GM18909 (cell line): ENCODE measurements around the gene SMIM43.

Experiments
- ATAC-seq: cut with Tn5 transposase; IDR thresholded peaks from one replicate; pipeline ENCODE4 v1.9.1; 2021; ENCODE audit warnings: mild to moderate bottlenecking; ENCODE audit not compliant: unreplicated experiment, poor library complexity

SMIM43 gene

GRCh38 chr4:121764702-121765367 lies at the start of gene SMIM43:
SMIM43 (minus strand) TSS chr4:121765164; CDS start chr4:121765105, 59 bp downstream.
- no peak for ATAC-seq

GRCh38 chr4:121814756-121815155 lies 49.8 kb upstream of the SMIM43 start:
- ATAC-seq, result no peak

- ATAC-seq, result no peak
Observed at GRCh38 chr4:121811122-121811521, 46.2 kb upstream of the SMIM43 start.

GRCh38 chr4:121806411-121806810 lies 41.4 kb upstream of the SMIM43 start:
- no peak for ATAC-seq

- no peak for ATAC-seq
Observed at GRCh38 chr4:121801715-121802075, 36.7 kb upstream of the SMIM43 start.

GRCh38 chr4:121800961-121801714 lies 36.2 kb upstream of the SMIM43 start, which contains the start of gene EXOSC9:
EXOSC9 (plus strand) TSS chr4:121801323; CDS start chr4:121801425, 102 bp downstream.
- peak; percentile 87 for ATAC-seq

GRCh38 chr4:121800638-121800960 lies 35.6 kb upstream of the SMIM43 start:
- peak; percentile 23 for ATAC-seq

- no peak for ATAC-seq
Observed at GRCh38 chr4:121799867-121800501, 35.0 kb upstream of the SMIM43 start.

GRCh38 chr4:121799208-121799823 lies 34.4 kb upstream of the SMIM43 start:
- ATAC-seq, result no peak

- no peak for ATAC-seq
Observed at GRCh38 chr4:121796283-121796682, 31.3 kb upstream of the SMIM43 start.

- ATAC-seq, result no peak
Observed at GRCh38 chr4:121794505-121795188, 29.7 kb upstream of the SMIM43 start.

GRCh38 chr4:121792966-121793365 lies 28.0 kb upstream of the SMIM43 start:
- ATAC-seq, result no peak

- no peak for ATAC-seq
Observed at GRCh38 chr4:121791481-121791880, 26.5 kb upstream of the SMIM43 start.

GRCh38 chr4:121790976-121791375 lies 26.0 kb upstream of the SMIM43 start:
- no peak for ATAC-seq

- no peak for ATAC-seq
Observed at GRCh38 chr4:121789960-121790829, 25.2 kb upstream of the SMIM43 start.

GRCh38 chr4:121789455-121789854 lies 24.5 kb upstream of the SMIM43 start:
- no peak for ATAC-seq

- peak; percentile 90 for ATAC-seq
Observed at GRCh38 chr4:121788896-121789295, 23.9 kb upstream of the SMIM43 start.

- no peak for ATAC-seq
Observed at GRCh38 chr4:121786221-121786620, 21.3 kb upstream of the SMIM43 start.

- no peak for ATAC-seq
Observed at GRCh38 chr4:121785479-121785878, 20.5 kb upstream of the SMIM43 start.

- no peak for ATAC-seq
Observed at GRCh38 chr4:121784975-121785374, 20.0 kb upstream of the SMIM43 start.
